ENCODE measurements around the gene PDAP1. TPM values are rescaled to one million over a fixed set of nuclear protein-coding genes. Genes with fewer than 3 reads are reported as not detected.
A peak's percentile ranks its signal among the peaks of the same experiment; 100 is the strongest.

PDAP1 gene
- polyA plus RNA-seq, 1 experiment = 62.0 TPM

GRCh38 chr7:99375070-99375807, 33.2 kb downstream of the PDAP1 start:
- Histone ChIP-seq H3K4me3 (ENCODE audit: low read depth, low read length) (peak overlapping the region; percentile 94), H3K27me3 (ENCODE audit: control insufficient read depth, insufficient read depth, low read length) (no peaks in the 10 kb centered on the region), H3K36me3 (ENCODE audit: control insufficient read depth, insufficient read depth, low read length) (peaks cover 3% of the 10 kb centered on the region; the same call in 1 of the 2 replicates)
- DNase-seq (ENCODE audit: low read depth) = no peak
- TF ChIP-seq, protein P1, sequence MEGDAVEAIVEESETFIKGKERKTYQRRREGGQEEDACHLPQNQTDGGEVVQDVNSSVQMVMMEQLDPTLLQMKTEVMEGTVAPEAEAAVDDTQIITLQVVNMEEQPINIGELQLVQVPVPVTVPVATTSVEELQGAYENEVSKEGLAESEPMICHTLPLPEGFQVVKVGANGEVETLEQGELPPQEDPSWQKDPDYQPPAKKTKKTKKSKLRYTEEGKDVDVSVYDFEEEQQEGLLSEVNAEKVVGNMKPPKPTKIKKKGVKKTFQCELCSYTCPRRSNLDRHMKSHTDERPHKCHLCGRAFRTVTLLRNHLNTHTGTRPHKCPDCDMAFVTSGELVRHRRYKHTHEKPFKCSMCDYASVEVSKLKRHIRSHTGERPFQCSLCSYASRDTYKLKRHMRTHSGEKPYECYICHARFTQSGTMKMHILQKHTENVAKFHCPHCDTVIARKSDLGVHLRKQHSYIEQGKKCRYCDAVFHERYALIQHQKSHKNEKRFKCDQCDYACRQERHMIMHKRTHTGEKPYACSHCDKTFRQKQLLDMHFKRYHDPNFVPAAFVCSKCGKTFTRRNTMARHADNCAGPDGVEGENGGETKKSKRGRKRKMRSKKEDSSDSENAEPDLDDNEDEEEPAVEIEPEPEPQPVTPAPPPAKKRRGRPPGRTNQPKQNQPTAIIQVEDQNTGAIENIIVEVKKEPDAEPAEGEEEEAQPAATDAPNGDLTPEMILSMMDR (IDR thresholded peaks at IDR 0.05; ENCODE audit: insufficient read depth, low read depth, low read length) = no peak
- ChIA-PET CTCF (no interaction called here), POLR2A (interaction anchor here (0.7 kb wide), 1 partner anchor 293 kb away, joined by 12 read pairs; no protein-coding TSS in a partner anchor)

GRCh38 chr7:99374111-99375064, 34.0 kb downstream of the PDAP1 start, which contains the start of gene ARPC1B:
TSS of gene ARPC1B (plus strand) at chr7:99374730. CDS start at chr7:99385715, 10,985 bp downstream.
- DNase-seq (ENCODE audit: low read depth) = no peak
- H3K27me3 ChIP-seq (ENCODE audit: control insufficient read depth, insufficient read depth, low read length) = no peaks in the 10 kb centered on the region
- POLR2A ChIA-PET = no interaction called here
- TF ChIP-seq, protein P1 (IDR thresholded peaks at IDR 0.05; ENCODE audit: insufficient read depth, low read depth, low read length) = no peak
- peaks cover 3% of the 10 kb centered on the region; the same call in 1 of the 2 replicates for H3K36me3 ChIP-seq (ENCODE audit: control insufficient read depth, insufficient read depth, low read length)
- H3K4me3 ChIP-seq (ENCODE audit: low read depth, low read length) = peak within 1 kb of the TSS; percentile 94
- CTCF ChIA-PET = interaction anchor here (1.2 kb wide), 1 partner anchor 9 kb away, joined by 5 read pairs; no protein-coding TSS in a partner anchor

GRCh38 chr7:99373091-99374066, 35.0 kb downstream of the PDAP1 start:
- H3K27me3 ChIP-seq (ENCODE audit: control insufficient read depth, insufficient read depth, low read length) = no peaks in the 10 kb centered on the region
- peaks cover 3% of the 10 kb centered on the region; the same call in 1 of the 2 replicates for H3K36me3 ChIP-seq (ENCODE audit: control insufficient read depth, insufficient read depth, low read length)
- CTCF ChIA-PET = interaction anchor here (0.7 to 1.2 kb wide), 2 partner anchors 8 to 23 kb away, joined by 3 to 5 read pairs; no protein-coding TSS in a partner anchor
- POLR2A ChIA-PET = interaction anchor here (0.6 kb wide), 1 partner anchor 12 kb away, joined by 3 read pairs; no protein-coding TSS in a partner anchor
- no peak for DNase-seq (ENCODE audit: low read depth)
- H3K4me3 ChIP-seq (ENCODE audit: low read depth, low read length) = peak overlapping the region; percentile 94
- TF ChIP-seq, protein P1 (IDR thresholded peaks at IDR 0.05; ENCODE audit: insufficient read depth, low read depth, low read length) = no peak

- Histone ChIP-seq H3K27me3 (ENCODE audit: control insufficient read depth, insufficient read depth, low read length) (no peaks in the 10 kb centered on the region), H3K36me3 (ENCODE audit: control insufficient read depth, insufficient read depth, low read length) (0 out of 2 replicates have a peak, but pooled peaks cover 1% of the 10 kb centered on the region), H3K4me3 (ENCODE audit: low read depth, low read length) (no peak overlapping the region)
- DNase-seq (ENCODE audit: low read depth) = no peak
- POLR2A ChIA-PET = interaction anchor here (0.6 kb wide), 1 partner anchor 11 kb away, joined by 3 read pairs; no protein-coding TSS in a partner anchor
- TF ChIP-seq, protein P1 (IDR thresholded peaks at IDR 0.05; ENCODE audit: insufficient read depth, low read depth, low read length) = no peak
- CTCF ChIA-PET = interaction anchor here (0.6 to 0.7 kb wide), 2 partner anchors 23 to 34 kb away, joined by 3 read pairs; no protein-coding TSS in a partner anchor
Measured at GRCh38 chr7:99372275-99373090, 35.9 kb downstream of the PDAP1 start.
